GM21390 (cell line): ENCODE results near the gene ASIC4.
A peak's percentile ranks its signal among the peaks of the same experiment; 100 is the strongest.

Source experiments
- ATAC-seq: cut with Tn5 transposase; IDR thresholded peaks from one replicate; pipeline ENCODE4 v1.9.1; 2021; ENCODE audit not compliant: unreplicated experiment

ASIC4 gene

GRCh38 chr2:219496825-219497494, 17.3 kb upstream of the ASIC4 start:
- no peak for ATAC-seq

GRCh38 chr2:219497495-219498279, 16.6 kb upstream of the ASIC4 start:
- ATAC-seq: peak; percentile 11

- peak; percentile 95 for ATAC-seq
Observed at GRCh38 chr2:219498280-219499057, 15.8 kb upstream of the ASIC4 start, which contains the start of gene GMPPA. GMPPA (plus strand) TSS chr2:219498891; CDS start chr2:219499976, 1,085 bp downstream.

GRCh38 chr2:219499058-219499307, 15.3 kb upstream of the ASIC4 start:
- no peak for ATAC-seq

- no peak for ATAC-seq
Observed at GRCh38 chr2:219499555-219499954, 14.7 kb upstream of the ASIC4 start.

GRCh38 chr2:219500135-219500534, 14.1 kb upstream of the ASIC4 start:
- no peak for ATAC-seq

GRCh38 chr2:219501849-219502248, 12.4 kb upstream of the ASIC4 start:
- ATAC-seq: no peak

- no peak for ATAC-seq
Observed at GRCh38 chr2:219502618-219503017, 11.7 kb upstream of the ASIC4 start.

GRCh38 chr2:219505585-219505984, 8.7 kb upstream of the ASIC4 start:
- ATAC-seq: no peak

GRCh38 chr2:219506153-219506801, 8.0 kb upstream of the ASIC4 start:
- ATAC-seq: no peak

- no peak for ATAC-seq
Observed at GRCh38 chr2:219506802-219507526, 7.3 kb upstream of the ASIC4 start.

GRCh38 chr2:219507581-219508443, 6.5 kb upstream of the ASIC4 start:
- ATAC-seq: no peak

- no peak for ATAC-seq
Observed at GRCh38 chr2:219508444-219508734, 5.9 kb upstream of the ASIC4 start.

- ATAC-seq: peak; percentile 22
Observed at GRCh38 chr2:219508971-219509779, 5.1 kb upstream of the ASIC4 start.

- peak; percentile 71 for ATAC-seq
Observed at GRCh38 chr2:219509780-219510511, 4.3 kb upstream of the ASIC4 start.

- ATAC-seq: no peak
Observed at GRCh38 chr2:219510512-219511135, 3.7 kb upstream of the ASIC4 start.

- no peak for ATAC-seq
Observed at GRCh38 chr2:219511547-219512325, 2.5 kb upstream of the ASIC4 start.
